Astrocyte (in vitro differentiated cells and primary cell): ENCODE results near the gene PEX11A.
A peak's percentile ranks its signal among the peaks of the same experiment; 100 is the strongest.

ENCODE experiments used
- EZH2 ChIP-seq: IDR thresholded peaks from 2 replicates; pipeline ENCODE4 v1.6.1; 2012; ENCODE audit warnings: mild to moderate bottlenecking, low read length, inconsistent platforms; ENCODE audit not compliant: insufficient read depth
- TF ChIP-seq, protein P1 (sequence below): IDR thresholded peaks from 2 replicates; pipeline ENCODE4 v1.5.1; 2011; ENCODE audit warnings: low read depth, mild to moderate bottlenecking, inconsistent platforms, low read length, moderate library complexity; ENCODE audit not compliant: insufficient read depth

DNA sequence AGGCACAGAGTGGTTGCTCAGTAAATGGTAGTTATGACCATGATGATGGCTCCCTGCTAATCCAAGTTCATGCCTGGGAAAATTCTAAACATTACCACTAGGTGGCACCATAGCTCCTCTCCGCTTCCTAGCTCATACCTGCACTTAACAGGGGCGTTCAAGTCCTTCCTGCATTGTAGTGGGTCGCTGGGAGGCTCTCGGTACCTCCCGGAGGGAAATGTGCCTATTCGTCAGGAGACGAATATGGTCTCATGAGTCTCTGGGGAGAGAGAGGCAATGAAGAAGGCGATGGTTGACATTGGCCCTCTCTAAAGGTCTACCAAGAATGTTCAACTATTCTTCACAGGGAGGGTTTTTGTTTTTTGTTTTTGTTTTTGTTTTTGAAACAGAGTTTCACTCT, 49.6 kb upstream of the PEX11A start:
- TF ChIP-seq, protein P1, sequence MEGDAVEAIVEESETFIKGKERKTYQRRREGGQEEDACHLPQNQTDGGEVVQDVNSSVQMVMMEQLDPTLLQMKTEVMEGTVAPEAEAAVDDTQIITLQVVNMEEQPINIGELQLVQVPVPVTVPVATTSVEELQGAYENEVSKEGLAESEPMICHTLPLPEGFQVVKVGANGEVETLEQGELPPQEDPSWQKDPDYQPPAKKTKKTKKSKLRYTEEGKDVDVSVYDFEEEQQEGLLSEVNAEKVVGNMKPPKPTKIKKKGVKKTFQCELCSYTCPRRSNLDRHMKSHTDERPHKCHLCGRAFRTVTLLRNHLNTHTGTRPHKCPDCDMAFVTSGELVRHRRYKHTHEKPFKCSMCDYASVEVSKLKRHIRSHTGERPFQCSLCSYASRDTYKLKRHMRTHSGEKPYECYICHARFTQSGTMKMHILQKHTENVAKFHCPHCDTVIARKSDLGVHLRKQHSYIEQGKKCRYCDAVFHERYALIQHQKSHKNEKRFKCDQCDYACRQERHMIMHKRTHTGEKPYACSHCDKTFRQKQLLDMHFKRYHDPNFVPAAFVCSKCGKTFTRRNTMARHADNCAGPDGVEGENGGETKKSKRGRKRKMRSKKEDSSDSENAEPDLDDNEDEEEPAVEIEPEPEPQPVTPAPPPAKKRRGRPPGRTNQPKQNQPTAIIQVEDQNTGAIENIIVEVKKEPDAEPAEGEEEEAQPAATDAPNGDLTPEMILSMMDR: peak; percentile 92
- no peak for TF ChIP-seq EZH2
